IMR-90 (cell line): ENCODE results near the gene AQP1. TPM values are rescaled to one million over a fixed set of nuclear protein-coding genes. Genes with fewer than 3 reads are reported as not detected.

Source experiments
- ATAC-seq: fragments of 200-7000 bp; cut with Tn5 transposase; 2 replicates; pipeline ENCODE4 v1.9.1; 2020; ENCODE audit warnings: low read depth, mild to moderate bottlenecking, moderate library complexity
- BruUV-seq: library from RNA; stranded (reverse); fragments of 400-500 nt; replicated peaks from 2 replicates; lab custom pipeline; 2021; lab: Mats Ljungman, UMichigan
- CTCF ChIA-PET: fragments of 300-600 bp; formaldehyde crosslinking; extraction: SDS; loops from one replicate; lab custom pipeline; 2021; ENCODE audit warnings: antibody characterized with exemption; lab: Yijun Ruan, JAX
- POLR2A ChIA-PET: fragments of 300-600 bp; sonication (Branson Sonifier 250); formaldehyde crosslinking; loops from one replicate; lab custom pipeline; 2022; ENCODE audit warnings: antibody characterized with exemption; ENCODE audit not compliant: unreplicated experiment; lab: Charles Lee
- DNase-seq: peaks from one replicate; pipeline ENCODE4 v3.0.0; 2013
- H2AFZ ChIP-seq: replicated peaks from 2 replicates; pipeline ENCODE3; 2013; ENCODE audit warnings: low read length, mild to moderate bottlenecking; ENCODE audit not compliant: poor library complexity
- H2AK5ac ChIP-seq: 2 replicates; pipeline ENCODE4 v1.6.1; 2013; ENCODE audit warnings: low read depth, low read length, inconsistent platforms
- H2AK9ac ChIP-seq: replicated peaks from 2 replicates; pipeline ENCODE3; 2013; ENCODE audit warnings: mild to moderate bottlenecking, low read depth, low read length, moderate library complexity; ENCODE audit not compliant: poor library complexity
- H2BK120ac ChIP-seq: 2 replicates; pipeline ENCODE4 v1.6.1; 2013; ENCODE audit warnings: low read depth, low read length, inconsistent platforms
- H2BK15ac ChIP-seq: 3 replicates; pipeline ENCODE4 v1.6.1; 2013; ENCODE audit warnings: low read depth, low read length, inconsistent platforms
- H2BK20ac ChIP-seq: 2 replicates; pipeline ENCODE4 v1.6.1; 2013; ENCODE audit warnings: low read depth, mild to moderate bottlenecking, inconsistent platforms, low read length, moderate library complexity
- H2BK5ac ChIP-seq: 2 replicates; pipeline ENCODE4 v1.6.1; 2013; ENCODE audit warnings: mild to moderate bottlenecking, low read depth, low read length, inconsistent platforms; ENCODE audit not compliant: poor library complexity, severe bottlenecking
- H3K14ac ChIP-seq: replicated peaks from 2 replicates; pipeline ENCODE4 v1.6.1; 2013; ENCODE audit warnings: low read depth, low read length, inconsistent platforms
- H3K18ac ChIP-seq: 2 replicates; pipeline ENCODE4 v1.6.1; 2013; ENCODE audit warnings: low read depth, low read length, control low read depth
- H3K23ac ChIP-seq: 2 replicates; pipeline ENCODE4 v1.6.1; 2013; ENCODE audit warnings: low read depth, low read length, inconsistent platforms
- H3K27ac ChIP-seq: 2 replicates; pipeline ENCODE4 v1.5.1; 2013; ENCODE audit warnings: mild to moderate bottlenecking, control low read depth, low read length; ENCODE audit not compliant: insufficient read depth
- H3K27me3 ChIP-seq: 2 replicates; pipeline ENCODE4 v1.6.1; 2013; ENCODE audit warnings: low read length; ENCODE audit not compliant: control insufficient read depth, insufficient read depth
- H3K36me3 ChIP-seq: 2 replicates; pipeline ENCODE4 v1.6.1; 2013; ENCODE audit warnings: low read length, mixed read lengths; ENCODE audit not compliant: control insufficient read depth, insufficient read depth
- H3K4ac ChIP-seq: 2 replicates; pipeline ENCODE4 v1.6.1; 2013; ENCODE audit warnings: low read depth, low read length, inconsistent platforms
- H3K4me1 ChIP-seq: 2 replicates; pipeline ENCODE4 v1.6.1; 2013; ENCODE audit warnings: low read length, mixed read lengths; ENCODE audit not compliant: control insufficient read depth, insufficient read depth
- H3K4me2 ChIP-seq: 2 replicates; pipeline ENCODE4 v1.6.1; 2013; ENCODE audit warnings: low read depth, mild to moderate bottlenecking, control low read depth, low read length, moderate library complexity
- H3K4me3 ChIP-seq: 2 replicates; pipeline ENCODE4 v1.5.1; 2013; ENCODE audit warnings: low read depth, mild to moderate bottlenecking, control low read depth, low read length, moderate library complexity; ENCODE audit not compliant: insufficient read depth
- H3K56ac ChIP-seq: 2 replicates; pipeline ENCODE4 v1.6.1; 2013; ENCODE audit warnings: low read length, inconsistent platforms; ENCODE audit not compliant: insufficient read depth; ENCODE audit errors: extremely low read depth
- H3K79me1 ChIP-seq, 2 experiments: 2 replicates each; pipeline ENCODE4 v1.6.1; 2013; ENCODE audit warnings: low read length in 2 of 2, inconsistent platforms in 1 of 2, low read depth in 1 of 2
- H3K9ac ChIP-seq: 2 replicates; pipeline ENCODE4 v1.6.1; 2013; ENCODE audit warnings: low read depth, low read length, control low read depth
- H3K9me1 ChIP-seq: 2 replicates; pipeline ENCODE4 v1.6.1; 2013; ENCODE audit warnings: low read length, inconsistent platforms; ENCODE audit not compliant: insufficient read depth
- H3K9me3 ChIP-seq: 2 replicates; pipeline ENCODE4 v1.6.1; 2013; ENCODE audit warnings: low read length; ENCODE audit not compliant: control insufficient read depth, insufficient read depth
- H4K20me1 ChIP-seq: 2 replicates; pipeline ENCODE4 v1.6.1; 2013; ENCODE audit warnings: low read length, inconsistent platforms; ENCODE audit not compliant: insufficient read depth
- H4K5ac ChIP-seq: 2 replicates; pipeline ENCODE4 v1.6.1; 2013; ENCODE audit warnings: mild to moderate bottlenecking, low read depth, low read length, control low read depth
- H4K8ac ChIP-seq, 2 experiments: 2 replicates each; pipeline ENCODE4 v1.6.1; 2013; ENCODE audit warnings: low read depth in 2 of 2, low read length in 2 of 2, control low read depth in 1 of 2, inconsistent platforms in 1 of 2
- H4K91ac ChIP-seq: 2 replicates; pipeline ENCODE4 v1.6.1; 2013; ENCODE audit warnings: low read depth, low read length, inconsistent platforms; ENCODE audit not compliant: insufficient read depth
- CEBPB ChIP-seq: IDR thresholded peaks from 2 replicates; pipeline ENCODE4 v1.6.1; 2012; ENCODE audit warnings: low read depth, low read length, improper control_type of control experiment
- MAZ ChIP-seq: IDR thresholded peaks from 2 replicates; pipeline ENCODE4 v1.6.1; 2012; ENCODE audit warnings: low read depth, mild to moderate bottlenecking, low read length, improper control_type of control experiment, moderate library complexity, borderline replicate concordance
- SMC3 ChIP-seq: fragments of 150-350 bp; IDR thresholded peaks from 2 replicates; pipeline ENCODE4 v1.6.1; 2016; ENCODE audit warnings: low read depth, mild to moderate bottlenecking, antibody characterized with exemption, low read length, moderate library complexity
- WGBS, 2 experiments: methylation state at CpG; one replicate each; pipeline versions ENCODE4 v1.1.5 to v1.1.7; 2013; ENCODE audit warnings: missing lambda C conversion rate in 2 of 2; ENCODE audit not compliant: insufficient read length in 1 of 2; ENCODE audit errors: extremely low coverage in 2 of 2; 5-methylcytosine and 5-hydroxymethylcytosine counted together
- dilution Hi-C: fragments of 300-500 bp; cut with HindIII; formaldehyde crosslinking; loops from one replicate; pipeline ENCODE4 v1.14.3; 2018; ENCODE audit warnings: low sequenced_read_pairs; ENCODE audit not compliant: unreplicated experiment
- in situ Hi-C: fragments of 300-500 bp; cut with MboI; formaldehyde crosslinking; loops from 3 replicates; pipeline ENCODE4 v1.14.3; 2019; ENCODE audit warnings: low sequenced_read_pairs, inconsistent platforms, mixed read lengths
- intact Hi-C: fragments of 100-400 bp; cut with micrococcal nuclease; formaldehyde crosslinking; loops from 2 replicates; pipeline ENCODE4 v1.10.0; 2022
- polyA plus RNA-seq, 3 experiments: library from polyadenylated mRNA; depleted of rRNA; stranded (reverse); fragments of >200 nt; gene quantifications; 2 replicates each; pipeline ENCODE4 v1.2.3, GENCODE V29; 2012; ENCODE audit warnings: low replicate concordance in 1 of 3
- total RNA-seq: library from RNA; depleted of rRNA; stranded (reverse); fragments of >200 nt; gene quantifications from 2 replicates; pipeline ENCODE4 v1.2.3, GENCODE V29; 2012

Gene AQP1
- total and polyA plus RNA-seq, 2 of the 4 experiments (the other 2 are of a cell fraction) = 0.18 to 0.39 TPM

DNA sequence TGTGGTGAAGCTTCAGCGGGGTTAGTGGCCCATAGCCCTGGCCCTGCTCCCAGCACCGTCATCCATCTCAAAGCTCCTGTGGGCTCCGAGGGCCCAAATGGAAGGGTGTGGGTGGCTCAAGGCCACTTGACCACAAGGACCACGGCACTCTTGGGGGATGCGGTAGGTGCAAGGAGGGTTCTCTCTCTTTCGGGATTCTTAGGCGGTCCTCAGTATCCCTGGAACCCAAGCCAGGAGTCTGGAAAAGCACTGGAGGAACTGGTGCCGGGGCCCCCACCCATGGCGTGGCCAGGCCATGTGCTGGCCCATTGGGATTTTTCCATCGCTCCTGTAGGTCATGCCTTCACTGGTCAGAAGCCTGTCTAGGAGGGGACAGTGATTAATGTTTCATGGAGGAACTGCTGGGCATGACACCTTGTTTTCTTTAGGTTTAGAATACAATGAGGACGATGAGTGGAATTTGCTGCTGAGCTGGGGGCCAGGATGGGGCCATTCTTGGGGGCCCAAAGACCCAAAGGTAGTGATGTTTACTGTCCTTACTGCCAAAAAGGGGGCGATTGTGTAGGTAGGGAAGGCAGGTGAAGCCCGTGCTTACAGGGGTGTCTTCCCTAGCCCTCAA, 16.7 kb downstream of the AQP1 start:
- H3K14ac ChIP-seq = no peak overlapping the region
- H3K4me3 ChIP-seq = no peak overlapping the region
- H2AFZ ChIP-seq = no peak overlapping the region
- H3K27me3 ChIP-seq = peaks cover 12% of the 10 kb centered on the region
- BruUV-seq = no TSS peak
- H2AK5ac ChIP-seq = no peak overlapping the region
- intact Hi-C loops (no loop called here), dilution Hi-C loops (no loop called here), in situ Hi-C loops (no loop called here)
- DNase-seq (no peak), ATAC-seq (no peak)
- H3K18ac ChIP-seq = no peak overlapping the region
- H2BK20ac ChIP-seq = no peak overlapping the region
- H3K9me1 ChIP-seq = no peaks in the 10 kb centered on the region
- POLR2A ChIA-PET = no interaction called here
- H3K36me3 ChIP-seq = no peaks in the 10 kb centered on the region
- WGBS, 2 experiments = 90% methylated on average over 3 of the region's 13 CpGs; no CpG with 5 or more reads in 1 of the 2 experiments
- H3K9ac ChIP-seq = no peak overlapping the region
- no peak for TF ChIP-seq CEBPB
- TF ChIP-seq SMC3 = no peak
- no peak for TF ChIP-seq MAZ
- H4K8ac ChIP-seq = no peak overlapping the region
- no peak overlapping the region for H2BK5ac ChIP-seq
- CTCF ChIA-PET = interaction anchor here (0.7 to 1.3 kb wide), 2 partner anchors 10 to 11 kb away, joined by 3 read pairs; no protein-coding TSS in a partner anchor
- no peak overlapping the region for H3K4me2 ChIP-seq
- no peak overlapping the region for H3K4ac ChIP-seq
- no peak overlapping the region for H4K5ac ChIP-seq
- H2BK120ac ChIP-seq = no peak overlapping the region
- H3K27ac ChIP-seq = no peak overlapping the region
- H3K23ac ChIP-seq = no peak overlapping the region
- H3K56ac ChIP-seq = no peak overlapping the region
- H4K20me1 ChIP-seq = no peaks in the 10 kb centered on the region
- peaks cover 6% of the 10 kb centered on the region for H3K9me3 ChIP-seq
- no peak overlapping the region for H2BK15ac ChIP-seq
- H2AK9ac ChIP-seq = no peak overlapping the region
- H3K79me1 ChIP-seq = no peaks in the 10 kb centered on the region
- no peak overlapping the region for H4K91ac ChIP-seq
- H3K4me1 ChIP-seq = no peaks in the 10 kb centered on the region
